ENCODE results near the gene CTSA. TPM values are rescaled to one million over a fixed set of nuclear protein-coding genes. Genes with fewer than 3 reads are reported as not detected.

The CTSA gene
- total RNA-seq, 2 experiments from 2014 or later, result 40.3 to 42.6 TPM

DNA sequence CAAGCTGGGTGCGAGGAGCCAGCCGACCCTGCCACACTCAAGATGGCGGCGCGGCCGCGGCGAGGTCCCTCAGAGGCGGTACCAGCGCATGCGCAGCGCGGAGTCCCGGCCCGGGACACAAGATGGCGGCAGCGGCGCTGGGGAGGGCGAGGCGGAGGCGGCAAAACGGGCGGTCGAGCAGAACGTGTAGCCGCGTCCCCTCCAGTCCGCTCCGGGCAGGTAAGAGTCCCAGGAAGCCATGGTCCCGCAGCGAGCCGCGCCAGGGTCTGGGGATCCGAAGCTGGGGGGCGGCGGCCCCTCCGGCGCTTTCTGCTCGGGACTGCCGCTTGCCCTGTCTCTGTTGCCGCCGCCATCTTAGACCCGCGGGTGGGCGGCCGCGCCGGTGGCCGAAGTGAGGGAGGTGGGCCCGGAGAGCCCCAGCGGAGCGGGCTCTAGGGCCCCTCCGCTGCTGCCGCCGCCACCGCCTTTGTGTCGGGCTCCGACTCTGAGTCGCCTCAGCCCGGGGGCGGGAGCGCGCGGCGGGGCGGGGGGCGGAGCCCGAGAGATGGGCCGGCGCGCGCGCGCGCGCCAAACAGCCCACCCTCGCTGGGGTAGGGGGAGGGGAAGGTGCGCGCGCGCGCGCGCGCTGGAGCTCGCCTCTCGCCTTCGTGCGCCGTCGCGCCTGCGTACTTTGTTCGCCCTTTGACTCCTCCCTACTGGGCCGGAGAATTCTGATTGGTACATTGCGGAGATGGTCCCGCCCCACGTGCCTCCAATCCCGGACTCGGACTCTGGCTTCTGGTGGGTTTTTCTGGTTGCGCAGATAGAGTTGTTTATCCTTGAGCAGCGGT, 43.7 kb downstream of the CTSA start, which contains the start of gene PCIF1:
Gene PCIF1 (plus strand): TSS at position 98 of the 830 bp plus-strand sequence. CDS start 4,317 bp downstream, outside the sequence.
- no peaks in the 10 kb centered on the region for H3K27me3 Mint-ChIP-seq
- intact Hi-C loops (cut with DNase I, micrococcal nuclease), result loop anchor here (1.0 to 5.0 kb wide), 9 partner anchors 38 to 472 kb away; partner anchors contain the start of genes ACOT8 (in 2 of the 2), CTSA (in 2 of the 2), NEURL2 (in 2 of the 2) and ZNF335 (in 2 of the 2)

DNA sequence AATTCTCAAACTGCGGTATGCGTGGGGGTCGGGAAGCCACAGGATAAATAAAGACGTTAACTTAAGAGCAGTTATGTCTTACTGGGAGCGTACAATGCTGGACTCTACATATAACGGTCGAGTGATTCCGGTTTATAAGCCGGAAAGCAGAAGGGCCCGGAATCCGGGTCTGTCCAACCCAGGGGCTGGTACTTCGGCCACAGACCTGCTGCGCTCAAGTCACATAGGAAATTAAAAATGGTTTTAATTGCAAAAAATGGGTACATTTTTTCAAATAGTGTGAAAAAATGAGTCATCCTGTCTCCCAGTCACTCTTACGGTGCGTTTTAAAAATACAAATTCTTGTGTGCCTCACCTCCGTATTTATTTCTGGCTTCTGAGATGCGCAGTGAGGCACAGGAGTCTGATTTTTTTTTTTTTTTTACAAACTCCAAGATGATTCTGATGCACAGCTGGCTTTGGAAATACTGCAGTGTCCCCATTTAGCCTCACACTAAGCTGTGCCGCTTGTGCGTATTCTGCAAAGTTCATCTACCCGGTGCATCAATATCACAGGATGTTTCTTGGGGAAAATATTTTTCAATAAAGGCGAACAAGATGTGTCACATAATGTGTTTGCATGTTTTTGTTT, 44.4 kb downstream of the CTSA start:
- Histone ChIP-seq H3K27me3 (ENCODE audit: control insufficient read depth in 1 of 2, insufficient read depth in 2 of 2, low read length in 2 of 2) (no peaks in the 10 kb centered on the region), H3K36me3 (ENCODE audit: insufficient read depth, low read length) (peaks cover 37% of the 10 kb centered on the region), H3K27ac (ENCODE audit: low read depth in 1 of 2, low read length in 2 of 2) (peak overlapping the region; percentile 93 to 99), H3K9me3 (ENCODE audit: control insufficient read depth in 1 of 2, insufficient read depth in 1 of 2, low read length in 2 of 2) (no peaks in the 10 kb centered on the region), H3K4me3 (ENCODE audit: low read length) (peak overlapping the region; percentile 100), H3K4me1 (ENCODE audit: insufficient read depth, low read length) (peaks cover 40% of the 10 kb centered on the region)
- intact Hi-C loops (cut with DNase I, micrococcal nuclease), result loop anchor here (1.0 to 2.0 kb wide), 6 partner anchors 37 to 471 kb away; partner anchors contain the start of genes ACOT8 (in 1 of the 2), CTSA (in 1 of the 2), ELMO2 (in 1 of the 2) and NCOA5 (in 1 of the 2)
- Mint-ChIP-seq H3K4me1 (ENCODE audit: low read depth) (peaks cover 34% of the 10 kb centered on the region), H3K4me3 (peak overlapping the region; percentile 98), H3K9me3 (no peaks in the 10 kb centered on the region), H3K27ac (peak overlapping the region; percentile 97), H3K27me3 (no peaks in the 10 kb centered on the region), H3K36me3 (ENCODE audit: low read depth) (peaks cover 54% of the 10 kb centered on the region)
- ChIA-PET CTCF (interaction anchor here (2.1 to 2.3 kb wide), 2 partner anchors 35 to 45 kb away, joined by 6 to 7 read pairs; no protein-coding TSS in a partner anchor), POLR2A (interaction anchor here (0.7 to 6.8 kb wide), 36 partner anchors 8 to 968 kb away, joined by 3 to 195 read pairs (median 9); partner anchors contain the start of genes ACOT8, CTSA, DNTTIP1 and ELMO2)
- peak in 1 of 14 experiments; percentile 15 for DNase-seq
- peak; percentile 29 for ATAC-seq (ENCODE audit: poor library complexity)
- TF ChIP-seq, protein P1, sequence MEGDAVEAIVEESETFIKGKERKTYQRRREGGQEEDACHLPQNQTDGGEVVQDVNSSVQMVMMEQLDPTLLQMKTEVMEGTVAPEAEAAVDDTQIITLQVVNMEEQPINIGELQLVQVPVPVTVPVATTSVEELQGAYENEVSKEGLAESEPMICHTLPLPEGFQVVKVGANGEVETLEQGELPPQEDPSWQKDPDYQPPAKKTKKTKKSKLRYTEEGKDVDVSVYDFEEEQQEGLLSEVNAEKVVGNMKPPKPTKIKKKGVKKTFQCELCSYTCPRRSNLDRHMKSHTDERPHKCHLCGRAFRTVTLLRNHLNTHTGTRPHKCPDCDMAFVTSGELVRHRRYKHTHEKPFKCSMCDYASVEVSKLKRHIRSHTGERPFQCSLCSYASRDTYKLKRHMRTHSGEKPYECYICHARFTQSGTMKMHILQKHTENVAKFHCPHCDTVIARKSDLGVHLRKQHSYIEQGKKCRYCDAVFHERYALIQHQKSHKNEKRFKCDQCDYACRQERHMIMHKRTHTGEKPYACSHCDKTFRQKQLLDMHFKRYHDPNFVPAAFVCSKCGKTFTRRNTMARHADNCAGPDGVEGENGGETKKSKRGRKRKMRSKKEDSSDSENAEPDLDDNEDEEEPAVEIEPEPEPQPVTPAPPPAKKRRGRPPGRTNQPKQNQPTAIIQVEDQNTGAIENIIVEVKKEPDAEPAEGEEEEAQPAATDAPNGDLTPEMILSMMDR (IDR thresholded peaks at IDR 0.05), result no peak

More for the DNA sequence above, 43.7 kb downstream of the CTSA start, which contains the start of gene PCIF1:
- peak within 1 kb of the TSS; percentile 96 to 99 for H3K27ac ChIP-seq (ENCODE audit: low read depth in 1 of 2, low read length in 2 of 2)
- H3K27ac Mint-ChIP-seq, result peak within 1 kb of the TSS; percentile 97
- POLR2A ChIA-PET, result interaction anchor here (0.8 to 6.8 kb wide), 39 partner anchors 8 to 1049 kb away, joined by 3 to 195 read pairs (median 9); partner anchors contain the start of genes ACOT8, CTSA, DNTTIP1 and ELMO2
- DNase-seq (peak; percentile 97 to 100 (median 98)), ATAC-seq (ENCODE audit: poor library complexity) (peak; percentile 77)
- no peaks in the 10 kb centered on the region for H3K9me3 Mint-ChIP-seq
- peak within 1 kb of the TSS; percentile 98 for H3K4me3 Mint-ChIP-seq
- H3K4me3 ChIP-seq (ENCODE audit: low read length), result peak within 1 kb of the TSS; percentile 100
- H3K27me3 ChIP-seq (ENCODE audit: control insufficient read depth in 1 of 2, insufficient read depth in 2 of 2, low read length in 2 of 2), result no peaks in the 10 kb centered on the region
- peaks cover 34% of the 10 kb centered on the region for H3K4me1 Mint-ChIP-seq (ENCODE audit: low read depth)
- TF ChIP-seq, protein P1 (IDR thresholded peaks at IDR 0.05), result no peak
- peaks cover 48% of the 10 kb centered on the region for H3K36me3 Mint-ChIP-seq (ENCODE audit: low read depth)
- peaks cover 30% of the 10 kb centered on the region for H3K36me3 ChIP-seq (ENCODE audit: insufficient read depth, low read length)
- H3K9me3 ChIP-seq (ENCODE audit: control insufficient read depth in 1 of 2, insufficient read depth in 1 of 2, low read length in 2 of 2), result no peaks in the 10 kb centered on the region
- CTCF ChIA-PET, result interaction anchor here (1.3 to 2.3 kb wide), 4 partner anchors 36 to 45 kb away, joined by 3 to 20 read pairs (median 6); partner anchors contain the start of gene ZNF335
- peaks cover 40% of the 10 kb centered on the region for H3K4me1 ChIP-seq (ENCODE audit: insufficient read depth, low read length)

DNA sequence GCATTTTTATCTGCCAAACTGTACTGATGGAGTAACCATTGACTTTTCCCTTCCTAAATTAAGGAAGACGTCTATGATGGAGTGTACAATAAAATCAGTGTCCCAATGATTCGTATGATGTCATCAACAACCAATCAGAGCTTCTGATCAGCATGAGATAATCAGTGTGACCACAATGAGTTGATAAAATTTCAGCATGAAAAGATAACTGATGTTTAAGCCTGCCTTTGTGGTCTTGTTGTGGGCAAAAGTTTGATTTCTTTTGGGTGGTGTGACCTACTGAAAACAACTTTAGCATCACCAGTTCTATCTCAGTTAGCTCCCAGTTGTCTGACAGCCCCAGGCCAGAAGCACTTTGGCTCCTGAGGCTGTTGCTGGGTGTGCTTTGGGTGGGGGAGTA, 46.6 kb downstream of the CTSA start:
- ATAC-seq (ENCODE audit: poor library complexity) (no peak), DNase-seq (peak in 3 of 14 experiments; percentile 13 to 51 (median 42))
- Mint-ChIP-seq H3K27me3 (no peaks in the 10 kb centered on the region), H3K4me1 (ENCODE audit: low read depth) (peaks cover 34% of the 10 kb centered on the region), H3K9me3 (no peaks in the 10 kb centered on the region), H3K4me3 (peak overlapping the region; percentile 88), H3K27ac (peak overlapping the region; percentile 86), H3K36me3 (ENCODE audit: low read depth) (peaks cover 61% of the 10 kb centered on the region)
- CTCF ChIA-PET, result interaction anchor here (0.8 to 1.1 kb wide), 2 partner anchors 32 to 138 kb away, joined by 3 to 4 read pairs; no protein-coding TSS in a partner anchor
- TF ChIP-seq, protein P1 (IDR thresholded peaks at IDR 0.05), result no peak
- Histone ChIP-seq H3K36me3 (ENCODE audit: insufficient read depth, low read length) (peaks cover 55% of the 10 kb centered on the region), H3K4me3 (ENCODE audit: low read length) (no peak overlapping the region), H3K27ac (ENCODE audit: low read depth in 1 of 2, low read length in 2 of 2) (peak overlapping the region in 1 of 2 donors; percentile 0), H3K9me3 (ENCODE audit: control insufficient read depth in 1 of 2, insufficient read depth in 1 of 2, low read length in 2 of 2) (no peaks in the 10 kb centered on the region), H3K4me1 (ENCODE audit: insufficient read depth, low read length) (peaks cover 40% of the 10 kb centered on the region), H3K27me3 (ENCODE audit: control insufficient read depth in 1 of 2, insufficient read depth in 2 of 2, low read length in 2 of 2) (no peaks in the 10 kb centered on the region)
- POLR2A ChIA-PET, result interaction anchor here (0.6 to 6.8 kb wide), 6 partner anchors 13 to 751 kb away, joined by 3 to 195 read pairs (median 8); partner anchors contain the start of genes CTSA, NEURL2, ZNF335 and ZSWIM1
- intact Hi-C loops (cut with DNase I, micrococcal nuclease), result no loop called here
